ENCODE results near the gene LARP1B. TPM values are rescaled to one million over a fixed set of nuclear protein-coding genes. Genes with fewer than 3 reads are reported as not detected.

The LARP1B gene
- total RNA-seq, 1 experiment from 2014 or later = 31.1 TPM

DNA sequence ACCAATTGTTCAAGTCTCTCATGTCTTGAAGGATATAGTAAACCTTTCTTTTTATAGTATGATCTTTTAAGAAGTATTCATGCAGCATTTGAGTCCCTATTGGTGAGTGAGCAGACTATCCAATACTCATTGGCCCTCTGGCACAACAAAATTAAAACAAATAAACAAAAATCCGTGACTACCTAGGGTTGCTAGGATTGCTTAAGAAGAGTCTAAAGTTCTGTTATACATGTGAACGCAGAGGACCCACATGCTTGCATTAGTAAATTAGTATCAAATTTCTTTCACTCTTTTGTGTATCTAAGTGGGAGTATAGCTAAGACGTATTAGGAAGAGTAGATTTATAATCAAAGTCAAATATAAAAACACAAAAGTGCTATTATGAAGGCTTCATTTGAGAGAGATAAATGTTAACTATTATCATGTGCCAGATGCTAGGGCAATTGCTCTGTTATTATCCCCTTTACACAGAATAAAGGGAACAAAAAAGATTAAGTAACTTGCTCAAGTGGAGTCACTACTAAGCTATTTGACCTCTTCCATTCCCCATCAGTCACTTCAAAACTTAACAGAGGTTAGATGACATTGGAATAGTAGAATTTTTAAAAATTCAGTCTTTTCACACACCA lies 29.2 kb upstream of the LARP1B start:
- DNase-seq (ENCODE audit: low read depth, low spot score) (no peak), ATAC-seq (no peak)
- 0 out of 4 replicates have a peak, but pooled peaks cover 0 to 3% of the 10 kb centered on the region in 2 experiments for H3K36me3 ChIP-seq (ENCODE audit: control insufficient read depth in 1 of 2, insufficient read depth in 2 of 2, low read length in 2 of 2)
- intact Hi-C loops (cut with micrococcal nuclease) = no loop called here
- H3K27me3 ChIP-seq (ENCODE audit: insufficient read depth, low read length) = no peaks in the 10 kb centered on the region
- no peak overlapping the region for H3K27ac ChIP-seq (ENCODE audit: low read depth, low read length)
- no peak overlapping the region for H3K9ac ChIP-seq (ENCODE audit: low read length)
- H4K20me1 ChIP-seq (ENCODE audit: insufficient read depth) = no peaks in the 10 kb centered on the region
- no peaks in the 10 kb centered on the region for H3K79me2 ChIP-seq (ENCODE audit: insufficient read depth, low read length)
- H3K4me2 ChIP-seq (ENCODE audit: low read length) = no peak overlapping the region
- POLR2A ChIA-PET = no interaction called here
- H3K9me3 ChIP-seq (ENCODE audit: control insufficient read depth in 1 of 2, insufficient read depth in 1 of 2, low read depth in 1 of 2, low read length in 2 of 2) = no peaks in the 10 kb centered on the region
- H3K4me1 ChIP-seq (ENCODE audit: control insufficient read depth in 1 of 2, insufficient read depth in 2 of 2, low read length in 2 of 2) = no peaks in the 10 kb centered on the region
- H3K4me3 ChIP-seq (replicated peaks in 1 of 2; ENCODE audit: low read depth in 1 of 2, low read length in 2 of 2) = no peak overlapping the region
- RAD21 ChIA-PET (ENCODE audit: low non-redundant PET in 1 of 2, low total read pairs in 2 of 2, uncharacterized antibody in 2 of 2, unreplicated experiment in 2 of 2) = no interaction called here
- TF ChIP-seq EZH2phosphoT487 (IDR thresholded peaks at IDR 0.05; ENCODE audit: borderline replicate concordance) (no peak), YY1 (IDR thresholded peaks at IDR 0.05; ENCODE audit: extremely low read depth, insufficient replicate concordance, low read depth, low read length) (no peak), JUND (IDR thresholded peaks at IDR 0.05) (no peak), FOSL1 (IDR thresholded peaks at IDR 0.05; ENCODE audit: low read depth) (no peak), CEBPB (IDR thresholded peaks at IDR 0.05; ENCODE audit: low read depth) (no peak), EGR1 (IDR thresholded peaks at IDR 0.05; ENCODE audit: low read depth) (no peak), RAD21 (IDR thresholded peaks at IDR 0.05; ENCODE audit: low read depth) (no peak), EZH2 (IDR thresholded peaks at IDR 0.05) (no peak), SP1 (IDR thresholded peaks at IDR 0.05; ENCODE audit: low read depth) (no peak), ZFX (IDR thresholded peaks at IDR 0.05) (no peak)
- TF ChIP-seq, protein P1, sequence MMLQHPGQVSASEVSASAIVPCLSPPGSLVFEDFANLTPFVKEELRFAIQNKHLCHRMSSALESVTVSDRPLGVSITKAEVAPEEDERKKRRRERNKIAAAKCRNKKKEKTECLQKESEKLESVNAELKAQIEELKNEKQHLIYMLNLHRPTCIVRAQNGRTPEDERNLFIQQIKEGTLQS (IDR thresholded peaks at IDR 0.05) = no peak
- no TSS peak for BruUV-seq (replicated peaks)
- H2AFZ ChIP-seq (ENCODE audit: low read depth, low read length, poor library complexity, severe bottlenecking) = no peak overlapping the region
- H3K9me2 ChIP-seq (ENCODE audit: insufficient read depth) = no peaks in the 10 kb centered on the region
- CTCF ChIA-PET = no interaction called here

DNA sequence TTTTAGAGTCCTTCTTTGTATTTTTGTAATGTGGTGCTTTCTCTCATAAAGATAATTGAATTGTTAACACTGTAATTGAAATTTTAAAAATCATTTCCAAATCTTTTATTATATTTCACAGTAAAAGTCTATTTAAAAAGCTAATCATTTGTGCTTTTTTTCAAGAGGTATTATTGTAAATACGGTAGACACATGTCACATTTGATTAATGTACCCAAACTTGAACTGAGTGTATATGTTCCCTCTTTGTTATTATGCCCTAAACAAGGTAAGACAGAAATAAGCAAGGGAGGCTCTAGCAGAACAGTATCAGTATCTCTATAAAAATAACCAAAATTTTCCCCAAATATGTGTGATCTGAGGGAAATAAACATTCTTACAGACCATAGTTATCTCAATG lies 21.5 kb upstream of the LARP1B start:
- Histone ChIP-seq H4K20me1 (ENCODE audit: insufficient read depth) (no peaks in the 10 kb centered on the region), H3K27me3 (ENCODE audit: insufficient read depth, low read length) (no peaks in the 10 kb centered on the region), H3K36me3 (ENCODE audit: control insufficient read depth in 1 of 2, insufficient read depth in 2 of 2, low read length in 2 of 2) (no peaks in the 10 kb centered on the region), H3K9me2 (ENCODE audit: insufficient read depth) (no peaks in the 10 kb centered on the region), H3K9ac (ENCODE audit: low read length) (no peak overlapping the region), H3K4me2 (ENCODE audit: low read length) (no peak overlapping the region), H2AFZ (ENCODE audit: low read depth, low read length, poor library complexity, severe bottlenecking) (no peak overlapping the region), H3K27ac (ENCODE audit: low read depth, low read length) (no peak overlapping the region), H3K9me3 (ENCODE audit: control insufficient read depth in 1 of 2, insufficient read depth in 1 of 2, low read depth in 1 of 2, low read length in 2 of 2) (no peaks in the 10 kb centered on the region), H3K4me1 (ENCODE audit: control insufficient read depth in 1 of 2, insufficient read depth in 2 of 2, low read length in 2 of 2) (no peaks in the 10 kb centered on the region), H3K4me3 (replicated peaks in 1 of 2; ENCODE audit: low read depth in 1 of 2, low read length in 2 of 2) (no peak overlapping the region), H3K79me2 (ENCODE audit: insufficient read depth, low read length) (no peaks in the 10 kb centered on the region)
- no peak for TF ChIP-seq CBX3 (IDR thresholded peaks at IDR 0.05; ENCODE audit: low read depth)
- TF ChIP-seq, protein P2, sequence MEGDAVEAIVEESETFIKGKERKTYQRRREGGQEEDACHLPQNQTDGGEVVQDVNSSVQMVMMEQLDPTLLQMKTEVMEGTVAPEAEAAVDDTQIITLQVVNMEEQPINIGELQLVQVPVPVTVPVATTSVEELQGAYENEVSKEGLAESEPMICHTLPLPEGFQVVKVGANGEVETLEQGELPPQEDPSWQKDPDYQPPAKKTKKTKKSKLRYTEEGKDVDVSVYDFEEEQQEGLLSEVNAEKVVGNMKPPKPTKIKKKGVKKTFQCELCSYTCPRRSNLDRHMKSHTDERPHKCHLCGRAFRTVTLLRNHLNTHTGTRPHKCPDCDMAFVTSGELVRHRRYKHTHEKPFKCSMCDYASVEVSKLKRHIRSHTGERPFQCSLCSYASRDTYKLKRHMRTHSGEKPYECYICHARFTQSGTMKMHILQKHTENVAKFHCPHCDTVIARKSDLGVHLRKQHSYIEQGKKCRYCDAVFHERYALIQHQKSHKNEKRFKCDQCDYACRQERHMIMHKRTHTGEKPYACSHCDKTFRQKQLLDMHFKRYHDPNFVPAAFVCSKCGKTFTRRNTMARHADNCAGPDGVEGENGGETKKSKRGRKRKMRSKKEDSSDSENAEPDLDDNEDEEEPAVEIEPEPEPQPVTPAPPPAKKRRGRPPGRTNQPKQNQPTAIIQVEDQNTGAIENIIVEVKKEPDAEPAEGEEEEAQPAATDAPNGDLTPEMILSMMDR (IDR thresholded peaks at IDR 0.05 in 2 of 3, conservative IDR thresholded peaks at IDR 0.05 in 1 of 3; ENCODE audit: borderline replicate concordance in 1 of 3, insufficient read depth in 1 of 3, low read depth in 2 of 3, low read length in 2 of 3) = no peak
- no peak for TF ChIP-seq EZH2 (IDR thresholded peaks at IDR 0.05)
- TF ChIP-seq ELF1 (IDR thresholded peaks at IDR 0.05; ENCODE audit: borderline replicate concordance, low read depth) = no peak
- no peak for TF ChIP-seq CEBPB (IDR thresholded peaks at IDR 0.05; ENCODE audit: low read depth)
- TF ChIP-seq SRF (IDR thresholded peaks at IDR 0.05; ENCODE audit: low read depth) = no peak
- TF ChIP-seq ZNF274 (IDR thresholded peaks at IDR 0.05; ENCODE audit: low read depth, low read length) = no peak
- no peak for TF ChIP-seq POLR2AphosphoS5 (IDR thresholded peaks at IDR 0.05; ENCODE audit: low read depth, low read length)
- TF ChIP-seq TCF7L2 (IDR thresholded peaks at IDR 0.05; ENCODE audit: borderline replicate concordance, extremely low read depth, insufficient read depth, insufficient read length) = no peak
- ChIA-PET CTCF (no interaction called here), POLR2A (no interaction called here), RAD21 (ENCODE audit: low non-redundant PET in 1 of 2, low total read pairs in 2 of 2, uncharacterized antibody in 2 of 2, unreplicated experiment in 2 of 2) (no interaction called here)
- no peak for DNase-seq (ENCODE audit: low read depth, low spot score)
- intact Hi-C loops (cut with micrococcal nuclease) = no loop called here
- BruUV-seq (replicated peaks) = no TSS peak
- ATAC-seq = no peak
